GM04503 (cell line): Measurements from ENCODE around the gene CDK5RAP1.

Experiments
- DNase-seq: peaks from one replicate; pipeline ENCODE4 v3.0.0-alpha.2; 2012; ENCODE audit warnings: low read depth

Gene CDK5RAP1

DNA sequence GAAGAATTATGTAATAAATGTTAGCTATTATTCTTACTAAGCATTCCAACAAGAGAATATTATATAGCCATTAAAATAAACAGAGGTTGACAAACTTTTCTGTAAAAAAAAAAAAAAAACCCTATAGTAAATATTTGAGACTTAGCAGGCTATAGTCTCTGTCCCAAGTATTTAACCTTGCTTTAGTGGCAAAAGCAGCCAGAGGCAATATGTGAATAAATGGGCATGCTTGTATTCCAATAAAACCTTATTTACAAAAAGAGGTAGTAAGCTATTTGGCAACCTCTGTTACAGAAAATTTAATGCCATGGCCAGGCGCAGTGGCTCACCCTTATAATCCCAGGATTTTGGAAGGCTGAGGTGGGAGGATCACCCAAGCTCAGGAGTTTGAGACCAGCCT lies 14.6 kb downstream of the CDK5RAP1 start:
- DNase-seq: no peak

DNA sequence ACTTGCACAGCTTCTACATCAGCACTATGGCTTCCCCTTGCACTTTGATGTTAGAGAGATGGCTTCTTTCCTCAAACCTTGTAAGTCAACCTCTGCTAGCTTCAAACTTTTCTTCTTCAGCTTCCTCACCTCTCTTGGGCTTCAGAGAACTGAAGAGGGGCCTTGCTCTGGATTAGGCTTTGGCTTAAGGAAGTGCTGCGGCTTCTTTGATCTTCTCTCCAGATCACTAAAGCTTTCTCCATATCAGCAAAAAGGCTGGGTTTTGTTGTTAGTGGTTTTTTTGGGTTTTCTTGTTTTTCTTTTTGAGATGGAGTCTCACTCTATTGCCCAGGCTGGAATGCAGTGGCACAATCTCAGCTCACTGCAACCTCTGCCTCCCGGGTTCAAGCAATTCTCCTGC lies 24.0 kb downstream of the CDK5RAP1 start:
- no peak for DNase-seq

- DNase-seq: peak; percentile 64
Observed at GRCh38 chr20:33373735-33374605, 27.3 kb downstream of the CDK5RAP1 start.

- DNase-seq: no peak
Observed at GRCh38 chr20:33372993-33373441, 28.3 kb downstream of the CDK5RAP1 start.

DNA sequence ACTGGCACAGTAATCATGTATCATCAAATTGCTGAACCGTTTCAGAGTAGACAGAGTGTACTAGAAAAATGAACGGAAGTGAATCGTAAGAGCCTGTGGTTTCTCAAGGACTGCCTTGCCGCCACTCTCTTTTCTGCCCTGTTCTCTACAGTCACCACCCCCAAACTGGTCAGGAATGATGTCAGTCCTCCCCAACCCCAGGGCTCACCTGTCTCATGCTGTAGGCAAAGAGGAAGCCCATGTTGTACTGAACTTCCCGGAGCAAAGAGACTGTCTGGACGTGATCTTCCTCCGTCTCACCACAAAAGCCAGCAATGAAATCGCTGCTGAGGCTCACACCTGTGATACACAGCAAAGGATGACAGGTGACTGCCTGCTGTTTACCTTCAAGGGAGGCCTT lies 31.0 kb downstream of the CDK5RAP1 start:
- DNase-seq: no peak

- DNase-seq: no peak
Observed at GRCh38 chr20:33362898-33363297, 38.4 kb downstream of the CDK5RAP1 start.

- no peak for DNase-seq
Observed at GRCh38 chr20:33359399-33360261, 41.7 kb downstream of the CDK5RAP1 start.

GRCh38 chr20:33353013-33353402 lies 48.3 kb downstream of the CDK5RAP1 start:
- no peak for DNase-seq

GRCh38 chr20:33352258-33353012 lies 48.9 kb downstream of the CDK5RAP1 start:
- DNase-seq: no peak

DNA sequence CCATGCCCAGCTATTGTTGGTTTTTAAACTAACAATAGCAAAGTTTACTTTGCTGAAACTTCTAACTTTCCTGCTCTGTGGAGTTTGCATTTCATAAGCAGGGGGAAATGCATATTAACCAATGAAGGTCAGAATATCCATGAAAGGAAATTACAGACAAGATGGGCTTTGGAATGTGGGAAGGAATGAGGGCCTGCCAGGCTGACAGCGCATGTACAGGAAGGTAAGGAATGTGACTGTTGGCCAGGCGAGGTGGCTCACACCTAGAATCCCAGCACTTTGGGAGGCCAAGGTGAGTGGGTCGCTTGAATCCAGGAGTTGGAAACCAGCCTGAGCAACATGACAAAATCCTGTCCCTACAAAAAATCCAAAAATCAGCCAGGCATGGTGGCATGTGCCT lies 49.6 kb downstream of the CDK5RAP1 start:
- no peak for DNase-seq

DNA sequence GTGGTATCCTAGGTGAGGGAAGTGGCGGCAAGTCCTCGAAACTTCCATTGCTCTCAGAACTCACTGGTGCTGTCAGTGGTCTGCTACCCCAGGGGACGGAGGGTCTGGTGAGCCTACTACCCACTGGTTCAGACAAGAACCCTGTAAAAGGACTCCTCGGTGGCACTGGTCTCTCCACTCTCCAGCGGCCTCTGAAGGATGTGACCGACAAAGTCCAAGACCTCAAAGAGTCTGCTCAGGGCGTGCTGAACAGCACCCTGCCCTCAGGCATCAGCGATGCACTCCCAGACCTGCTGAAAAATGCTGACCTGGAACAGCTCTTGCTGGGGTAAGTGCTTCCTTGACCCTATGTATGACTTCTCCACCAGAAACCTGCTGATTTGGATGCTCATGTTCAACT lies 51.8 kb downstream of the CDK5RAP1 start:
- no peak for DNase-seq

- no peak for DNase-seq
Observed at GRCh38 chr20:33348136-33348937, 53.0 kb downstream of the CDK5RAP1 start.

- DNase-seq: no peak
Observed at GRCh38 chr20:33345342-33345741, 56.0 kb downstream of the CDK5RAP1 start.

- DNase-seq: no peak
Observed at GRCh38 chr20:33343521-33343920, 57.8 kb downstream of the CDK5RAP1 start.

GRCh38 chr20:33339515-33340058 lies 61.7 kb downstream of the CDK5RAP1 start:
- DNase-seq: no peak

DNA sequence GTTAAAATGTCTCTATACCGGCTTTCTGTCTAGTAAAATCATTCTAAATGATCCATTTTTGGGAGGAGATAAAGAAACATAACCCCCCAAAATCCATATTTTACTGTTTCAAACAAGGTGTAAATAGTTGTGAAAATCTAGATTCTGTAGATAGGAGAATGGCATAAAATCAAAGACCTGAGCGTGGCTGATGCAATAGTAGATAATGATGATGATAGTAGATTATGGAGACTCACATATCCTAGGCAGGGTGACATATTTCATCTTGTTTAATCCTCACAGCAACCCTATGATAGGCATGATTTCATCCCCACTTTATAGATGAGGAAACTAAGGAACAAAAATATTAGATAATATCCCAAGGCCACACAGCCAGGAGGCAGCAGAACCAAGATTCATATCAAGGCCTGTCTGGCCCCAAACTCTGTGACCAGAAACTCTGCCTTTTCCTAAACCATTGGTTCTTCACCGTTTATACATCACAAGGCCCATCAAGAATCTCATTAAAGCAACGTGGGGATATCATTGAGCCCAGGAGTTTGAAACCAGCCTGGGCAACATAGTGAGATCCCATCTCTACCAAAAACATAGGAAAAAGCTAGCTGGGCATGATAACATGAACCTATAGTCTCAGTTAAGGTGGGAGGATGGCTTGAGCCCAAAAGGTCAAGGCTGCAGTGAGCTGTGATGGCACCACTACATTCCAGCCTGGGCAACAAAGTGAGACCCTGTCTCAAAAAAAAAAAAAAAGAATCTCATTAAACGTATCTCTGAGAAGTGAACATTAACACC lies 62.7 kb downstream of the CDK5RAP1 start:
- no peak for DNase-seq

GRCh38 chr20:33337531-33338165 lies 63.7 kb downstream of the CDK5RAP1 start:
- no peak for DNase-seq

GRCh38 chr20:33337119-33337518 lies 64.2 kb downstream of the CDK5RAP1 start:
- DNase-seq: no peak

GRCh38 chr20:33336375-33336774 lies 64.9 kb downstream of the CDK5RAP1 start:
- DNase-seq: no peak

DNA sequence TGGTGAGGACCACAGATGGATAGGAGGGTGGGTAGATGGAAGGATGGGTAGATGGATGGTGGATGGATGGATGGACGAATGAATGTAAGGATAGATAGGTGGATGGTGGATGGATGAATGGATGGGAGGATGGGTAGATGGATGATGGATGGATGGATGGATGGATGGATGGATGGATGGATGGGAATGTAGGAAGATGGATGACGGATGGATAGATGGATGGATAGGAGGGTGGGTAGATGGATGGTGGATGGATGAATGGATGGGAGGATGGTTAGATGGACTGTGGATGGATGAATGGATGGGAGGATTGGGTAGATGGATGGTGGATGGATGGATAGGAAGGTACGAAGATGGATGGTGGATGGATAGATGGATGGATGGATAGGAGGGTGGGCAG lies 67.2 kb downstream of the CDK5RAP1 start:
- no peak for DNase-seq
